ENCODE measurements around the gene ANXA3. TPM values are rescaled to one million over a fixed set of nuclear protein-coding genes. Genes with fewer than 3 reads are reported as not detected.

Gene ANXA3
- total and polyA plus RNA-seq, 2 donors (not counting 1 experiment from before 2014, with no cell fraction given): not detected

GRCh38 chr4:78659665-78660064, 108.1 kb downstream of the ANXA3 start:
- peak overlapping the region; percentile 10 for H3K27ac Mint-ChIP-seq
- ATAC-seq (ENCODE audit: low read depth) (no peak), DNase-seq (no peak)
- no peaks in the 10 kb centered on the region for H3K79me2 ChIP-seq (ENCODE audit: control insufficient read depth, insufficient read depth, low read length)
- no peak overlapping the region for H3K4me3 Mint-ChIP-seq
- TF ChIP-seq CTCF (IDR thresholded peaks at IDR 0.05) (no peak), EZH2 (IDR thresholded peaks at IDR 0.05; ENCODE audit: borderline replicate concordance, insufficient read depth, low read depth, low read length, poor library complexity, severe bottlenecking) (no peak)
- no peak overlapping the region for H3K9ac ChIP-seq (ENCODE audit: low read length)
- H3K27me3 Mint-ChIP-seq: no peaks in the 10 kb centered on the region
- peak overlapping the region in 1 of 2 donors; percentile 76 for H3K27ac ChIP-seq (ENCODE audit: low read length in 2 of 2)
- no peaks in the 10 kb centered on the region for H4K20me1 ChIP-seq (ENCODE audit: control insufficient read depth, insufficient read depth, low read length, poor library complexity, severe bottlenecking)
- peaks cover 55 to 61% of the 10 kb centered on the region in 2 donors for H3K4me1 ChIP-seq (ENCODE audit: control insufficient read depth in 2 of 2, insufficient read depth in 2 of 2, low read length in 2 of 2)
- intact Hi-C loops (cut with micrococcal nuclease): loop anchor here (2.0 to 5.0 kb wide), 5 partner anchors 13 to 48 kb away; no protein-coding TSS in a partner anchor
- H3K36me3 ChIP-seq (replicated peaks in 1 of 2; ENCODE audit: control extremely low read depth in 1 of 2, control insufficient read depth in 1 of 2, extremely low read depth in 1 of 2, insufficient read depth in 2 of 2, low read length in 1 of 2): no peaks in the 10 kb centered on the region
- no peak overlapping the region for H3K4me3 ChIP-seq (ENCODE audit: control extremely low read depth in 1 of 5, extremely low read depth in 1 of 5, insufficient read depth in 1 of 5, low read depth in 2 of 5, low read length in 4 of 5)
- no peak overlapping the region for H2AFZ ChIP-seq (ENCODE audit: insufficient read depth, low read depth, low read length, poor library complexity, severe bottlenecking)
- no peaks in the 10 kb centered on the region for H3K27me3 ChIP-seq (replicated peaks in 1 of 4; ENCODE audit: control extremely low read depth in 1 of 4, control insufficient read depth in 3 of 4, insufficient read depth in 4 of 4, low read length in 3 of 4)
- no peak overlapping the region for H3K4me2 ChIP-seq (replicated peaks; ENCODE audit: low read depth, low read length, poor library complexity, severe bottlenecking)
- POLR2A ChIA-PET: no interaction called here
- CTCF ChIA-PET: interaction anchor here (0.5 to 3.5 kb wide), 3 partner anchors 9 to 79 kb away, joined by 3 to 14 read pairs (median 5); no protein-coding TSS in a partner anchor
- H3K9me3 Mint-ChIP-seq (ENCODE audit: insufficient read depth): no peaks in the 10 kb centered on the region
- no CpG with 5 or more reads among the region's 1 CpG for WGBS (ENCODE audit: insufficient coverage)
- no peaks in the 10 kb centered on the region for H3K9me3 ChIP-seq (ENCODE audit: control extremely low read depth in 1 of 3, control insufficient read depth in 2 of 3, insufficient read depth in 1 of 3, low read length in 2 of 3)
- H3K4me1 Mint-ChIP-seq: peaks cover 66% of the 10 kb centered on the region

Small RNAs within 50 kb of the gene (small RNA-seq; reads per million reads assigned to genes)
- gene HIGD1AP13 (ENCODE audit: insufficient read length, low read depth, low replicate concordance) (not detected), gene RF00019 (ENCODE audit: insufficient read length, low read depth, low replicate concordance) (not detected)

Other genes starting within 250 kb of the ANXA3 start
- gene BMP2K, start 224.6 kb downstream of the ANXA3 start, total RNA-seq: 117 and 119 TPM in 2 replicates
- 53.3 and 59.1 TPM in 2 replicates for gene BMP2K, start 224.6 kb downstream of the ANXA3 start, polyA plus RNA-seq

Measured in B cell (primary cell).